Cortex of kidney (tissue), 1 donor: ENCODE measurements around the gene SIRT2.
"Not testable (repeated sequence)": the region's sequence is repeated elsewhere in the genome, so short reads cannot be mapped to it uniquely, and the experiment has no call there.

ENCODE experiments used
- DNase-seq: peaks from one replicate; lab custom pipeline; 2025; lab: John Stamatoyannopoulos, UW

Gene SIRT2

DNA sequence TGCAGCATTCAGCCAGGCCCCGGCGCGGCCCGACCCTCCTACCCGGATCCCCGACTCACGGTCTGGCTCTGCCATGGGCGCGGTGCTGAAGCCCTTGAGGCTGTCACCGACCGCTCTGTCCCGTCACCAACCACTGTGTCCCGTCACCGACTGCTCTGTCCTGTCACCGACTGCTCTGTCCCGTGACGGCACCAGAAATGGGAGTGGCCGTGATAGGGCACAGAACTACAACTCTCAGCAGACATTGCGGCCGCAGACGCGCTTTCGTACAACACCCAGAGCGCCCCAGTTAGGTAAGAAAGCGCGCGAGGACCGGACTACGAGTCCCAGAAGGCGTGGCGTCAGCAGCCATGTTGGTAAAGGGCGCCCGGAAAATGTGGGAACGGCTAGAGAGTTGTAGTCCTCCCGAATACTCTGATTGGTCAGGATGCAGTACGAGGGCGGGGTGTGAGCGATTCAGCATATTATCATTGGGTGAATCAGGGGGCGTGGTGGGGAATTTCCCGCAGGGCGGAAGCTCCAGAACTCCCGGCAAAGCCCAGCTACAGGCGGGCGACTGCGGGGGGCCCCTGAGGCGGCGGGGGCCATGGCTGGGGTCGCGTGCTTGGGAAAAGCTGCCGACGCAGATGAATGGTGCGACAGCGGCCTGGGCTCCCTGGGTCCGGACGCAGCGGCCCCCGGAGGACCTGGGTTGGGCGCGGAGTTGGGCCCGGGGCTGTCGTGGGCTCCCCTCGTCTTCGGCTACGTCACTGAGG is at the start of gene SIRT2, which contains the start of gene NFKBIB:
Gene SIRT2, minus strand, starts transcription at position 172 of the 755 bp plus-strand sequence. Its CDS starts 97 bp downstream, at position 75.
Gene NFKBIB, plus strand, starts transcription at position 523 of the 755 bp plus-strand sequence. Its CDS starts 64 bp downstream, at position 587.
- no peak for DNase-seq

DNA sequence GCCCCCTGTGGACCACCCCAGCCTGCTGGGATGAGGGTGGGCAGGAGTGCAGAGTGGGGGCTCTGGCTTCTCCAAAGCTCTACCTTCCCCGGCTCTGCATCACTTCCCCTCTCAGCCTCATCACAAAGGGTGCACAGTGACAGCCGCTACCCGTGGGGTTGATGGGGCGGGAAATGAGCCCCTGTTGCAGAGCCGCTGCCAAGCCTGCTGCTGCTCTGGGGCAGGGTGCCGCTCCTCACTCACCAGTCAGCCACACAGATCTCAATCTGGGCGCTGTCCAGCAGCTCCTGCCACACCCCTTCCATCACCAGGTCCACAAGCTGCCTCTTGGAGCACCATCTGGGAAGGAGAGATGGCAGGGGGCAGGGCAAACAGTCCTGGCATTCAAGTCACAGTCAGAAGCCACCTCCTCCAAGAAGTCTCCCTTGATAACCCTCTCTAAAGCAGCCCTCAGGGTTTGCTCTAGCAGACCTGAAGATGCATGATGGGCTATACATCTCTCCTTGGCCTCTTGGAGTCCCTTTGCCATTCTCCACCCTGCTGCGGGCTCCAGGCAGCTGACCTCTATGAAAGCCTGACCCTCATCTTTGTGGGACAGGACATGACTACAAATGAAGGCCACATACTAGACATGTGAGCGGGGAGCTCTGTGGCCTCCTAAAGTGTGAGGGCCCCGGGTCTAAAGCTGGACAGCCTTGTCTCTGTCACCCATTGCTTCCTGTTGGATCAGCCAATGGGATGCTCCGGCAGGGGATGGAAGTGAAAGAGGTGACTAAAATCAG is 47.0 kb upstream of the SIRT2 start:
- DNase-seq = no peak

DNA sequence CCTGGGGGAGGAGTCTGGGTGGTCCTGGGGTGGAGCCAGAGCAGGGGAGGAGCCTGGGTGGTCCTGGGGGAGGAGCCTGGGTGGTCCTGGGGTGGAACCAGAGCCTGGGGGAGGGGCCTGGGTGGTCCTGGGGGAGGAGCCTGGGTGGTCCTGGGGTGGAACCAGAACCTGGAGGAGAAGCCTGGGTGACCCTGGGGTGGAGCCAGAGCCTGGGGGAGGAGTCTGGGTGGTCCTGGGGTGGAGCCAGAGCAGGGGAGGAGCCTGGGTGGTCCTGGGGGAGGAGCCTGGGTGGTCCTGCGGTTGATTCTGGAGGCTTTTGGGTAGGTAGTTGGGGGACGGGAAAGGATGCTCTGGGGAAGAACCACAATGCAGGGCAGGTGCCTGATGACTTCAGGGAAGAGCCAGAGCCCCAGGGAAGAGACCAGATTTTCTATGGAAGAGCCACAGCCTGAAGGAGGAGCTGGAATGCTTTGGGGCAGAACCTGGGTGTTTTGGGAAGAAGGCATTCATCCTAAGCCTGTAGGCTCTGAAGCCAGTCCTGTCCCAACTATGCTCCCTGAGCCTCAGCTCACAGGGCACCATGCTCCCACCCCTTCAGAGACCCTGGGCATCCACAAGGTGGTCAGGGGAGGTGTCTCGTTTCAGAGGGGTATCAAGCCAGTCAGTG is 46.3 kb upstream of the SIRT2 start:
- DNase-seq = no peak

DNA sequence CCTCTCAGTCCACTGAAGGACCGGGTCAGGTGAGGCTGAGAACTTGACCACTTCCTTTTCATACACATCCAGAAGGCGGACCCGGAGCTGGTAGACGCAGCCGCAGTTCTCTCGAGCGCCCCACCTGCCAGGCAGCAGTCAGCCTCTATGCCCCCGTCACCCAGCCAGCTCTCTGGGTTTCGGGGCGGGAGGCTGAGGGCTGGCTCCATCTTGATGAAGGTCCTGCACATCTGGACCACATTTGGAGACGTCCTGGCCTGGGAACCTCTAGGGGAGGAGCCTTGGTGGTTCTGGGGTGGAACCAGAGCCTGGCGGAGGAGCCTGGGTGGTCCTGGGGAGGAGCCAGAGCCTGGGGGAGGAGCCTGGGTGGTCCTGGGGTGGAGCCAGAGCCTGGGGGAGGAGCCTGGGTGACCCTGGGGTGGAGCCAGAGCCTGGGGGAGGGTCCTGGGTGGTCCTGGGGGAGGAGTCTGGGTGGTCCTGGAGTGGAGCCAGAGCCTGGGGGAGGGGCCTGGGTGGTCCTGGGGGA is 45.6 kb upstream of the SIRT2 start:
- DNase-seq = no peak

DNA sequence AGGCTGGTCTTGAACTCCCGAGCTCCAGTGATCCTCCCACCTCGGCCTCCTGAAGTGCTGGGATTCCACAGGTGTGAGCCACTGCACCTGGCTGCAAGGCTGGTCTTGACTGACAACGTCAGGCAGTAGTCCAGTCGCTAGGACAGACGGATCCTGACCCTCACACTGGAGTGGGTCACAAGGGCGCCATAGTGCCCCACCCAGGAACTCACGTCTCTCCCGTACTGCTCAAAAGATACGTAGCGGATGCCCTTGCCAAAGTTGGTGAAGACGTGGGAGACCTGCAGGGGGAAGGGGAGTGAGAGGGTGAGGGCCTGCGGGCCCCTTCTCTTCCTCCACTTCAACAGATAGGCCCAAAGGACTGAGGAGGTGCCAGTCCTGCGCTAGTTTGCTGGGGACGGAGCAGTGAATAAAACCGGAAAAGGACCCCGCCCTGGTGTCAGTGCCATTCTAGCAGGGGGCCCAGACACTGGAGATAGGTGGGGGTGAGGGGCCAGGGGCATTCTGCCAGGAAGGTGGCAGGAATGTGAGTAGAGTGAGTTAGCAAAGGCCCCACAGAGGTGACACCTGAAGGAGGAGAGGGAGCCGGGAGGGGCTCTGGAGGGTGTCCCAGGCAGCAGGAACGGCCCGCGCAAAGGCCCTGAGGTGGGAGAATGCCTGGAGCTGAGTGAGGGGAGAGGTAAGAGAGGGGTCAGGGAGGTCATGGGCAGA is 43.2 kb upstream of the SIRT2 start:
- DNase-seq = no peak

DNA sequence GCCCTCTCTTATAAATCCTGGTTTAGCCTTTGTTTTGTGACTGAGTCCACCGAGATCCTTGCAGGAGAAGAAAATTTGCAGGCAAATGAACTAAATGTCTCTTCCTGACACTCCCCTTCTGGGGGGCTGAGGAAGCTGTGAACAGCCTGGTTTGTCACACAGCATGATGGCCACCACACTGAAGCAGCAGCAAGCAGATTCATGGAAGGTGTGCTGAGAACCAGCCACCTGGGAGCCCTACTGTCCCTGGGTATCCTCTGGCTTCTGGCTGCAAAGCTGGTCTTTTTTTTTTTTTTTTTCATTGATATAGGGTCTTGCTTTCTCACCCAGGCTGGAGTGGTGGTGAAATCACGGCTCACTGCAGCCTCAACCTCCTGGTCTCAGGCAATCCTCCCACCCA is 42.6 kb upstream of the SIRT2 start:
- no peak for DNase-seq

DNA sequence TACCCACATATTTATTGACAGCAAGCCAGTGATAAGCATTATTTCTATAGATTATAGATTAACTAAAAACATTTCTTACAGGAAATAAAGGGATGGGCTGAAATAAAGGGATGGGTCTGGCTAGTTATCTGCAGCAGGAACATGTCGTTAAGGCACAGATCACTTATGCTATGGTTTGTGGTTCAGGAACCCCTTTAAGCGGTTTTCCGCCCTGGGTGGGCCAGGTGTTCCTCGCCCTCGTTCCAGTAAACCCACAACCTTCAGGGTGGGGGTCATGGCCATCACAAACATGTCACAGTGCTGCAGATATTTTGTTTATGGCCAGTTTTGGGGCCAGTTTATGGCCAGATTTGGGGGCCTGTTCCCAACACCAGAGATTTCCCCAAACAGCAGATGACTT is 42.0 kb upstream of the SIRT2 start:
- DNase-seq = not testable (repeated sequence)

DNA sequence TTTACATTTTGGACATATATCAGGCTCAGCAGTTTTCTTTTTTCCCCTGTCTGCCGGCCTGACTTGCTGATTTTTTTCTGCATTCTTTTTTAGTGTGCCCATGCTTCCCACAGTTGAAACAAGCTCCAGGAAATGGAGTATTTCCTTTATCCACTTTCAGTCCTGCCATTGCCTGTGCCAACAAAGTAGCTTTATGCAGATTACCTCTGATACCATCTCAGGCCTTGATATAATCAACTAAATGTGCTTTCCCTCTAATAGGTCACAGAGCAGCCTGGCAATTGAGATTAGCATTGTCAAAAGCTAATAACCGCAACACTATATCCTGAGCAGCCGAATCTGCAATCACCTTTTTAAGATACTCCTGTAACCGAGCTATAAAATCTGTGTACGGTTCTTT is 40.5 kb upstream of the SIRT2 start:
- DNase-seq = no peak

DNA sequence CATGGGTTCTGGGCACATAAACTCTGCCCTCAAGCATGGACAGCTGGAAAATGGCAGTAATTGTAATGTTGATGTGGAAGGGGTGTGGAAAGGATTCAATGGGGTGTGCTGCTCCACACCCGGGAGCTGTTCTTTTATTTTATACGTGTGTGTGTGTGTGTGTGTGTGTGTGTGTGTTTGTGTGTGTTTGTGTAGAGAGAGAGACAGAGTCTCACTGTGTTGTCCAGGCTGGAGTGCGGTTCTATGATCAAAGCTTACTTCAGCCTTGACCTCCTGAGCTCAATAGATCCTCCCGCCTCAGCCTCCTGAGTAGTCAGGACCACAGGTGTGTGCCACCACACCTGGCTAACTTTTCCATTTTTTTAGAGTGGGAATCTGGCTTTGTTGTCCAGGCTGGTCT is 34.1 kb upstream of the SIRT2 start:
- no peak for DNase-seq

DNA sequence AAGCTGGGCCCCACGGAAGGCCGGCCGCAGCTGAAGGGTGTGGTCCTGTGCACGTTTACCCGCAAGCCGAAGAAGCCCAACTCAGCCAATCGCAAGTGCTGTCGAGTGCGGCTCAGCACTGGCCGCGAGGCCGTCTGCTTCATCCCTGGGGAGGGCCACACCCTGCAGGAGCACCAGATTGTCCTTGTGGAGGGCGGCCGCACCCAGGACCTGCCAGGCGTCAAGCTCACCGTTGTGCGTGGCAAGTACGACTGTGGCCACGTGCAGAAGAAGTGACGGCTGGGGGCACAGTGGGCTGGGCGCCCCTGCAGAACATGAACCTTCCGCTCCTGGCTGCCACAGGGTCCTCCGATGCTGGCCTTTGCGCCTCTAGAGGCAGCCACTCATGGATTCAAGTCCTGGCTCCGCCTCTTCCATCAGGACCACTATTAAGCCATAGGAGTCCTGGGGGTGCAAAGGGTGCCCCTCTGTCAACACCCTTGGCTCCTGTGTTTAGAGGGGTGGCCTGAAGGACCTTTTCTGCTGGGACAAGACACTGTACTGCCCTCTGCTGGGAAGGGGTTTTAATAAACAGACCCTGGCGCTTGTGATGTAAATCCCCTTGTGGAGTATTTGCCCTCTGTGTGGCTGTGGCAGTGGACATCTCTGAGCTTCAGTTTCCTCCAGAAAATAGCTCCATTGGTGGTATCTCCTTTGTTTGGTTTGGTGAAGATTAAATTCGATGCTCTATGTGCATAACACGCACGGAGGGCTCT is 33.2 kb upstream of the SIRT2 start:
- no peak for DNase-seq

DNA sequence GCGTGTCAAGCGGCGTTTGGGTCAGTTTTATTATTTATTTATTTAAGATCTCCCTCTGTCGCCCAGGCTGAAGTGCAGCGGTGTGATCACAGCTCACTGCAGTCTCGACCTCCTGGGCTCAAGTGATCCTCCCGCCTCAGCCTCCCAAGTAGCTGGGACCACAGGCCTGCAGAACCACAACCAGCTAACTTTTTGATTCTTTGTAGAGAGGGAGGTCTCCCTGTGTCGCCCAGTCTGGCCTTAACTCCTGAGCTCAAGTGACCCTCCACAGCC is 32.0 kb upstream of the SIRT2 start:
- DNase-seq = no peak

DNA sequence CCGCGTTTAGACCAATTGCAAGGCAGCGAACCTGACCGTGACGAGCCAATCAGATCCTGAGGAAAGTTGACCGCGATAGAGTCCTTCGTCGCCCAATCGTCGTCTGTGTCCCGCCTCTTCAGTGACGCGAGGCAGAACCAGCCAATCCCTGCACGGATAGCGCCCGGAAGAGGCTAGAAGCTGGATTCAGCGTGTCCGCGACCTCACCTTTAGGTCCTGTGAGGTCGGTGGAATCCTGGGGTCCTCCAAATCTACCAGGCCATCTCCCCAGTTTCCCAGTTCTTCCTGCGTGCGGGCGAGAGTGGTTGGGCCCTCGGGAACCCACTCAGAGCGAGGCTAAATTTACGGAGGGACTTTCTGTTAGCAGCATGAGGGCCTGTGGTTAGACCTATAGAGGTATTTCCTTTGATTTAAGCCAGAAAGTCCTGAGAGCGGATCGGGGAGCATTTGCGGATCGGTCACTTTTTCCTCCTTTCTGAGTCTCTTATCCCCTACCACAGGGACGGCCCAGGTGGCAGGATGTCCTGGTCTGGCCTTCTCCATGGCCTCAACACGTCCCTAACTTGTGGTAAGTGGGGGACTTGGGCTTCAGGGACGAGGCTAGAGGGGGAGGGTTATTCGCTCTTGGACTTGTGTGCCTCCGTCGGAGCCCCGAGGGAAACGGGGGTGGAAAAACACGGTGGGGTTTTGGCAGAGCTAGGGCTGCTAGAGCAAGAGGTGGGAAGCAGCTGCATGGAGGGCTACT is 31.5 kb upstream of the SIRT2 start, which contains the start of gene MRPS12:
Gene MRPS12, plus strand, starts transcription at position 169 of the 745 bp plus-strand sequence. Its CDS starts 351 bp downstream, at position 520.
- DNase-seq = peak; percentile 96

DNA sequence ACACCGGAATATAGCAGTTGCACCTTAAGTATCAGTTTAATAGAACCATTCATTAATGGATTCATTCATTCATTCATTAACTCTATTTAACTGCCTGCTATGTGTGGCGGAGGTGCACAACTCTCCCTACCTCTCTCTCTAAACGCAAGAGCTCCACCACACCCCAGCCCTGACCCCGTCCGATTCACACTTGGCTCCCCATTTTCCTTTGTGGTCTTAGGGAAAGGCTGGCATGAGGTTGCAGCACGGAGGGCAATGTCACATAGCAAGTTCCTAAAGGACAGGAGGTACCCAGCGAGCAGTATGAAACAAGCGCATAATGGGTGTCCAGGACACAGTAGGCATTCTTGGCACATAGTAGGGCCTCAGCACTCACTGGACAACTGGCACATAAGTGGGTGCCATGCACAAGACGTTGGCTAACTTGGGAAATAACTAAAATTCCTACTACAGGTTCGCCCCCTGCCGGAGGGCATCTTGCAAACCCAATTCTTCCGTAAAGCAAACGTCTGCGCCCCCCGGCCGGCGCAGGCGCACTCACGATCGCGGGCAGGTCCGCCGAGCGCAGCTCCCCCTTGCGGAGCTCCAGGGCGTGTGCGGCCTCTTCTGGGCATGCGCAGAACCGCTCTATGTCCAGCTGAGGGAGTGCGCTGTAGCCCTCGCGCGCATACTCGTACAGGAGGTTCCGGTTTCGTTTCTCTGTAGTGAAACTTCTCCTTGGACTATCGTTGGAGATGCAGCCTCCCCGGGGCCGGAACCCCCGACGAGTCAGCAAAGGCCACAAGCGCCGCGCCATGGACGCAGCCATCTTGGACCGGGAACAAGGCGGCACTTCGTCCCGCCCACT is 30.7 kb upstream of the SIRT2 start, which contains the start of gene SARS2:
Gene SARS2, minus strand, starts transcription at position 835 of the 847 bp plus-strand sequence. Its CDS starts 27 bp downstream, at position 808.
- peak; percentile 96 for DNase-seq

DNA sequence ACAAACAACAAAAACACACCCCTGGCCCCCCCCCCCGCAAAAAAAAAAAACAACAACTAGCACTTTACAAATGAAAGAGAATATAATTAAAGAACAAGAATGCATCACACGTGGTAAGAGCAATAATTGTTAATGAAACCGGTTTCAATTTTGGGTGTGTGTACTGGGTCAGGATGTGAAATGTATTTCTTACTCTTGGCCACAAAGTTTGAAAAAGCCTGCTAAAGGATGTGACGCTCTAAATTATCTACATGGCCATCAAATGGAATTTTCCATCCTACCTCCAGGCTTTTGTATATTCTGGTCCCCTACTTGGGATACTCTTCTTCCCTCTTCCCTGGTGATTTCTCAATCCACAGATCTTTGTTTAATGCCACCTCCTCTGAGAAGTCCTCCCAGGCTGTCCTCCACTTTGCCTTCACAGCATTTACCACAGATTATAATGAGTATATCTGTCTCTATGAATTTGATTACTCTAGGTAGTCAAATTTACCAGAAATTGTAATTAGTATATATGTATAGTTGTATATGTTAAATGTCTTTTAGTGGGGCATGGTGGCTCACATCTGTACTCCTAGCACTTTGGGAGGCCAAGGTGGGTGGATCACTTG is 29.1 kb upstream of the SIRT2 start:
- no peak for DNase-seq

DNA sequence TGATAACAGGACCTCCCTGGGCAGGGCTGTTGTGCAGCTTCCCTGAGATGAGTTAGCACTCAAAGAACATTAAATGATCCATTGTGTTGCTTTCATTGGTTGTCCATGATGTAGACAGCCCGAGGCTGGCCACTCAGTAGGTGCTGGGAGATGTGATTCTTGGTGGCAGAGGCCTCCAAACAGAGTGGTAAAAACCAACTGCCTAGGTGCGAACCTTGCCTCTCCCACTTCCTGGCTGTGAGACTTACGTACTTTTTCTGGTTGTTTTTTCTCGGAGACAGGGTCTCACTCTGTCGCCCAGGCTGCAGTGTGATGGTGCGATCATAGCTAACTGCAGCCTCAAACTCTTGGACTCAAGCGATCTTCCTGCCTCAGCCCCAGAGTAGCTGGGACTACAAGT is 25.0 kb upstream of the SIRT2 start:
- no peak for DNase-seq

DNA sequence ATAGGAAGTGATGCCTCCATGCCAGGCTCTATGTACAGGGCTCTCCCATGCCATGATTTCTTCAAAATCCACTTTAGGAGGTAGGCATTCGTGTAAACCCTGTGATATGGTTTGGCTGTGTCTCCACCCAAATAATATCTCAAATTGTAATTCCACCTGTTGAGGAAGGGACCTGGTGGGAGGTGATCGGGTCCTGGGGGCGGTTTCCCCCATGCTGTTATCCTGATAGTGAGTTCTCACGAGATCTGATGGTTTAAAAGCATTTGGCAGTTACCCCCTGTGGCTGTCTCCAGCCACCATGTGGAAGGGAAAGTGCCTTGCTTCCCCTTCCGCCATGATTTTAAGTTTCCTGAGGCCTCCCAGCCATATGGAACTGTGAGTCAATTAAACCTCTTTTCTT is 23.1 kb upstream of the SIRT2 start:
- DNase-seq = no peak

DNA sequence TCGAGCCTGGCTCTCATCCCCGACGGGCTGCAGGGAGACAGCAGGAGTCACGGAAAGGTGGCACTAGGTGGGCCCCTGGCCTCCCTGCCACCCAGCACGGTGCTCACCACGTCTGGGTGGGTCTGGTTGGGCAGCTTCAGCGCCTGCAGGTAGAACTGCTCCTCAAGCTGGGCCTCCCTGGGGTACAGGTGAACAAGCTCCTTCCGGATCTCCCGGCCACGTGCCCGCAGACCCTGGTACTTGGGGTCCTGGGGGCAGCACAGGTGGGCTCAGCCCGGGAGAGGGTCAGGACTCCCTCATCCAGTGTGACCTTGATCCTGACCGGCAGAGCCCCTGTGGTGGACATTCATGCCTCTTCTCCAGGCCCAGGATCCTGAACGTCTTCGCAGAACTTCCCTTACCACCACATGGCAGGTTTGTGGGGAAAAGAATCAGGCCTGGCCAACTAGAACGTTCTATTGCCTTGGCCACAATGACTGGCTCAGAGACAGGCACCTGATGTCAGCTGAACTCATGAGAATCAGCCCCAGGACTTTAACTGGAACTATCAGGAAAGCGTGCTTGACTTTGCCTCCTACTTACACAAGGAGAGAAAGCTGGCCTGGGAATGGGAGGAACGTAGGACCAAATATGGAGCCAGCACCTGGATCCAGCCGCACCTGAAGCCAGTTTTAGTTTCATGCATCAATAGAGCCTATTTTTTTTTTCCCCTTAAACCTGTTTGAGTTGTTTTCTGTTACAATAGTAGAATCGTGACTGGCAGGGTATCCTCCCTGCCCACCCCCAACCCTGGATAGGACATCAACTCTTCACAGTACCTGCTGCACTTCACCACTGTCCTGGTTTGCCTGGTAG is 22.2 kb upstream of the SIRT2 start:
- DNase-seq = no peak
